Measurements from ENCODE around the gene FUT6. TPM values are rescaled to one million over a fixed set of nuclear protein-coding genes. Genes with fewer than 3 reads are reported as not detected.

The FUT6 gene
- total RNA-seq, 3 donors from 2014 or later: 44.4 to 93.6 (median 82.3) TPM

DNA sequence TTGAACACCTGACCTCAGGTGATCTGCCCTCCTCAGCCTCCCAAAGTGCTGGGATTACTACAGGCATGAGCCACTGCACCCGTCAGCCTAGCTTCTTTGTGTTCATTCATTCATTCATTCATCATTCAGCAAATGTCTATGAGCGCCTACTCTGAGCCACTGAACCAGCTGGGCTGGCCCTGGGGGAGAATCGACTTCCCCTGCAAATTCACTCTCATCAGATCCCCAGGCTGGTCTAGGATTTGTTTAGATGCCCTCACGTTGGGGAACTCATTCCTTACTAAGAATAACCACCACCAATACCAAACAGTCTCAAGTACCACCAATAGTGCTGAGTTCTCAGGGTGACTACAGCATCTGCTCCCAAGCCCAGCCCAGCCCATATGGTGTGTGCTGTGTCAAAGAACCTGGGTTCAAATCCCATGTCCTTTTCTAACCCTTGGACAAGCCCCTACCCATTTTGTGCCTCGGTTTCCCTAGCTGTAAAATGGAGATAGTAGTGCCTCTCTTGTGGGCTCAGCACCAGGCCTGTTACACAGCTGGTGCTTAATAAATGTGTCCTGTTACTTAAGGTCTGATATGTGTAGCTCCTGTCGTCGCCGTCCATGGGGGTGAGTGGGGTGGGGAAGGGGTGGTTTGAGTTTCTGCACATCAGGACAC is 17.9 kb downstream of the FUT6 start:
- Histone ChIP-seq H3K36me3 (ENCODE audit: low read depth) (no peaks in the 10 kb centered on the region), H3K4me1 (ENCODE audit: low read depth) (peaks cover 3% of the 10 kb centered on the region), H3K4me3 (no peak overlapping the region), H3K9me3 (no peaks in the 10 kb centered on the region)
- no peak for TF ChIP-seq CTCF (IDR thresholded peaks at IDR 0.05)
- DNase-seq (no peak), ATAC-seq (no peak)
- intact Hi-C loops (cut with DNase I, micrococcal nuclease): no loop called here

DNA sequence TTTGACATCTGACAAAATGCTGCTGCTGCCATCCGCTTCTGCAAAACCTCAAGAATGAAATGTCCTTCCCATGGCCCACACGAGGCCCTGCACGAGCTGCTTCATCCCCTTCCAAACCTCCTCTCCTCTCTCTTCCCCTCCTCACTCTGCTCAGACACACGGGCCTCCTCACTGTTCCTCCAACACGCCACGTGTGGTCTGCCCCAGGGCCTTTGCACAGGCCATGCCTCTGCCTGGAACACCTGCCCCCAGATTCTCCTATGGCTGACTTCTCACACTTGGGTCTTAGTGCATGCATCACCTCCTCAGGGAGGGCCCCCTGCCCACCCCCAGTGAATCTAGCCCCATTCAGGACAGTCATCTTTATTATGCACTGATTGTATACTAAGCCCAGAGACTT is 18.7 kb downstream of the FUT6 start:
- no peak for ATAC-seq
- Histone ChIP-seq H3K36me3 (ENCODE audit: low read depth) (no peaks in the 10 kb centered on the region), H3K9me3 (no peaks in the 10 kb centered on the region), H3K4me3 (no peak overlapping the region), H3K4me1 (ENCODE audit: low read depth) (no peaks in the 10 kb centered on the region)
- intact Hi-C loops (cut with DNase I, micrococcal nuclease): no loop called here
- no peak for DNase-seq
- TF ChIP-seq CTCF (IDR thresholded peaks at IDR 0.05): no peak

DNA sequence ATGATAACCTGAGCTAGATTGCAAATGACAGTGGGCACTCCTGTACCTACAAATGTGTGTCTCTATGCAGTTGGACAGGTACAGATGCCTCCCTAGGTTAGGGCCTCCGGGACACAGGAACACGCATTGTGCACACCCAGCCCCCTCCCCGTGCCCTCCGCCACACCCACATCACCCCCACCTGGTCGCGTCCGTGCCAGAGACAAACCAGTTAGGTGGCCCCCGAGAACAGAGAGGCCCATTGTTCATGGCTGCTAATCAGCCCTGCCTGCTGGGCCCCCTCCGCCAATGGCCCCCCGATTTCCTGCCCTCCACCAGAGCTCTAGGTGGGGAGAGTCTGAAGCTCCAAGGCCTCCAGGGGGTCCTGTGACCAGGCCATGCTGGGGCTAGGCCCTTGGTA is 20.9 kb downstream of the FUT6 start:
- H3K4me3 ChIP-seq: no peak overlapping the region
- no peaks in the 10 kb centered on the region for H3K9me3 ChIP-seq
- intact Hi-C loops (cut with DNase I, micrococcal nuclease): loop anchor here in 1 of 2 donors (10.0 kb wide), 1 partner anchor 76 kb away; no protein-coding TSS in a partner anchor
- DNase-seq: no peak
- no peak for TF ChIP-seq CTCF (IDR thresholded peaks at IDR 0.05)
- ATAC-seq: no peak
- no peaks in the 10 kb centered on the region for H3K36me3 ChIP-seq (ENCODE audit: low read depth)
- H3K4me1 ChIP-seq (ENCODE audit: low read depth): peaks cover 4% of the 10 kb centered on the region

DNA sequence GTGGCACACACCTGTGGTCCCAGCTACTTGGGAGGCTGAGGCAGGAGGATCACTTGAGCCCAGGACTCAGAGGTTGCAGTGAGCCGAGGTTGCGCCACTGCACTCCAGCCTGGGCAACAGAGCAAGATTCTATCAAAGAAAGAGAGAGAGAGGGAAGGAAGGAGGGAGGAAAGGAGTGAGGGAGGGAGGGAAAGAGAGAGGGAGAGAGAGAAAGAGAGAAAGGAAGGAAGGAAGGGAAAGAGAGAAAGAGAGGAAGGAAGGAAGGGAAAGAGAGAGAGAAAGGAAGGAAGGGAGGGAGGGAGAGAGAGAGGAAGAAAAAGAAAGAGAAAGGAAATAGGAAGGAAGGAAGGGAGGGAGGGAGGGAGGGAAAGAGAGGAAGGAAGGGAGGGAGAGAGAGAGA is 22.3 kb downstream of the FUT6 start:
- DNase-seq (no peak), ATAC-seq (no peak)
- Histone ChIP-seq H3K36me3 (ENCODE audit: low read depth) (no peaks in the 10 kb centered on the region), H3K9me3 (no peaks in the 10 kb centered on the region), H3K4me3 (no peak overlapping the region), H3K4me1 (ENCODE audit: low read depth) (peaks cover 4% of the 10 kb centered on the region)
- intact Hi-C loops (cut with DNase I, micrococcal nuclease): loop anchor here in 1 of 2 donors (10.0 kb wide), 1 partner anchor 78 kb away; no protein-coding TSS in a partner anchor
- TF ChIP-seq CTCF (IDR thresholded peaks at IDR 0.05): no peak

GRCh38 chr19:5814852-5815246 is 24.7 kb downstream of the FUT6 start:
- ATAC-seq (peak; percentile 44), DNase-seq (no peak)
- Histone ChIP-seq H3K36me3 (ENCODE audit: low read depth) (no peaks in the 10 kb centered on the region), H3K4me3 (no peak overlapping the region), H3K4me1 (ENCODE audit: low read depth) (peaks cover 4% of the 10 kb centered on the region), H3K9me3 (no peaks in the 10 kb centered on the region)
- TF ChIP-seq CTCF (IDR thresholded peaks at IDR 0.05): no peak
- intact Hi-C loops (cut with DNase I, micrococcal nuclease): loop anchor here in 1 of 2 donors (10.0 kb wide), 1 partner anchor 80 kb away; no protein-coding TSS in a partner anchor
